Esophagus squamous epithelium (tissue), 4 donors: ENCODE measurements around the gene LGI4.

Experiments
- POLR2A ChIP-seq, 4 donors: fragments of 450-650 bp; IDR thresholded peaks; one replicate each; pipeline ENCODE4 v1.6.1; 2017; ENCODE audit warnings: antibody characterized with exemption in 4 of 4, mild to moderate bottlenecking in 4 of 4, moderate library complexity in 3 of 4
- TF ChIP-seq, protein P1 (sequence below), 6 experiments: fragments of 450-650 bp in 4 of 6; fragments of 200-600 bp in 2 of 6; sonication (generic) in 2 of 6; IDR thresholded peaks; one replicate each; pipeline ENCODE4 v1.5.1; 2016 to 2019; ENCODE audit warnings: antibody characterized with exemption in 6 of 6, mild to moderate bottlenecking in 4 of 6, moderate library complexity in 4 of 6

- TF ChIP-seq, protein P1, sequence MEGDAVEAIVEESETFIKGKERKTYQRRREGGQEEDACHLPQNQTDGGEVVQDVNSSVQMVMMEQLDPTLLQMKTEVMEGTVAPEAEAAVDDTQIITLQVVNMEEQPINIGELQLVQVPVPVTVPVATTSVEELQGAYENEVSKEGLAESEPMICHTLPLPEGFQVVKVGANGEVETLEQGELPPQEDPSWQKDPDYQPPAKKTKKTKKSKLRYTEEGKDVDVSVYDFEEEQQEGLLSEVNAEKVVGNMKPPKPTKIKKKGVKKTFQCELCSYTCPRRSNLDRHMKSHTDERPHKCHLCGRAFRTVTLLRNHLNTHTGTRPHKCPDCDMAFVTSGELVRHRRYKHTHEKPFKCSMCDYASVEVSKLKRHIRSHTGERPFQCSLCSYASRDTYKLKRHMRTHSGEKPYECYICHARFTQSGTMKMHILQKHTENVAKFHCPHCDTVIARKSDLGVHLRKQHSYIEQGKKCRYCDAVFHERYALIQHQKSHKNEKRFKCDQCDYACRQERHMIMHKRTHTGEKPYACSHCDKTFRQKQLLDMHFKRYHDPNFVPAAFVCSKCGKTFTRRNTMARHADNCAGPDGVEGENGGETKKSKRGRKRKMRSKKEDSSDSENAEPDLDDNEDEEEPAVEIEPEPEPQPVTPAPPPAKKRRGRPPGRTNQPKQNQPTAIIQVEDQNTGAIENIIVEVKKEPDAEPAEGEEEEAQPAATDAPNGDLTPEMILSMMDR (IDR thresholded peaks at IDR 0.05), result peak; percentile 41 to 63 (median 58)
- no peak for TF ChIP-seq POLR2A (IDR thresholded peaks at IDR 0.05)
Measured at GRCh38 chr19:35090506-35091214, 44.2 kb downstream of the LGI4 start.
